Neural crest cell (in vitro differentiated cells): Measurements from ENCODE around the gene FHL2. TPM values are rescaled to one million over a fixed set of nuclear protein-coding genes. Genes with fewer than 3 reads are reported as not detected.

Source experiments
- DNase-seq: peaks from one replicate; pipeline ENCODE4 v3.0.0; 2021; ENCODE audit warnings: low read depth, mixed read lengths, low spot score
- H3K27ac Mint-ChIP-seq: one replicate; pipeline ENCODE4 v1.8.0; 2021; ENCODE audit warnings: mild to moderate bottlenecking, mixed read lengths; ENCODE audit not compliant: unreplicated experiment
- H3K27me3 Mint-ChIP-seq: 2 replicates; pipeline ENCODE4 v1.8.0; 2021; ENCODE audit warnings: low read depth, mild to moderate bottlenecking, mixed read lengths
- H3K36me3 Mint-ChIP-seq: 2 replicates; pipeline ENCODE4 v1.8.0; 2021; ENCODE audit warnings: low read depth, mild to moderate bottlenecking, mixed read lengths
- H3K4me1 Mint-ChIP-seq: 2 replicates; pipeline ENCODE4 v1.8.0; 2021; ENCODE audit warnings: mixed read lengths
- H3K4me3 Mint-ChIP-seq: one replicate; pipeline ENCODE4 v1.8.0; 2021; ENCODE audit warnings: mild to moderate bottlenecking, mixed read lengths
- H3K9me3 Mint-ChIP-seq: 2 replicates; pipeline ENCODE4 v1.8.0; 2021; ENCODE audit warnings: mixed read lengths
- total RNA-seq: library from RNA; stranded (reverse); gene quantifications from 2 replicates; pipeline ENCODE4 v1.2.1, GENCODE V29; 2021
- TF ChIP-seq, protein P1 (sequence below): fragments of 200-600 bp; sonication (generic); conservative IDR thresholded peaks from 2 replicates; pipeline ENCODE4 v1.5.0; 2021; ENCODE audit warnings: antibody characterized with exemption, mild to moderate bottlenecking

FHL2 gene
- total RNA-seq, 1 donor from 2014 or later: 4.8 TPM

- TF ChIP-seq, protein P1, sequence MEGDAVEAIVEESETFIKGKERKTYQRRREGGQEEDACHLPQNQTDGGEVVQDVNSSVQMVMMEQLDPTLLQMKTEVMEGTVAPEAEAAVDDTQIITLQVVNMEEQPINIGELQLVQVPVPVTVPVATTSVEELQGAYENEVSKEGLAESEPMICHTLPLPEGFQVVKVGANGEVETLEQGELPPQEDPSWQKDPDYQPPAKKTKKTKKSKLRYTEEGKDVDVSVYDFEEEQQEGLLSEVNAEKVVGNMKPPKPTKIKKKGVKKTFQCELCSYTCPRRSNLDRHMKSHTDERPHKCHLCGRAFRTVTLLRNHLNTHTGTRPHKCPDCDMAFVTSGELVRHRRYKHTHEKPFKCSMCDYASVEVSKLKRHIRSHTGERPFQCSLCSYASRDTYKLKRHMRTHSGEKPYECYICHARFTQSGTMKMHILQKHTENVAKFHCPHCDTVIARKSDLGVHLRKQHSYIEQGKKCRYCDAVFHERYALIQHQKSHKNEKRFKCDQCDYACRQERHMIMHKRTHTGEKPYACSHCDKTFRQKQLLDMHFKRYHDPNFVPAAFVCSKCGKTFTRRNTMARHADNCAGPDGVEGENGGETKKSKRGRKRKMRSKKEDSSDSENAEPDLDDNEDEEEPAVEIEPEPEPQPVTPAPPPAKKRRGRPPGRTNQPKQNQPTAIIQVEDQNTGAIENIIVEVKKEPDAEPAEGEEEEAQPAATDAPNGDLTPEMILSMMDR: no peak
- H3K4me1 Mint-ChIP-seq: no peaks in the 10 kb centered on the region
- no peak overlapping the region for H3K4me3 Mint-ChIP-seq
- DNase-seq: no peak
- no peaks in the 10 kb centered on the region for H3K9me3 Mint-ChIP-seq
- H3K27ac Mint-ChIP-seq: no peak overlapping the region
- H3K36me3 Mint-ChIP-seq: no peaks in the 10 kb centered on the region
- H3K27me3 Mint-ChIP-seq: no peaks in the 10 kb centered on the region
Measured at GRCh38 chr2:105381101-105381668, 17.7 kb downstream of the FHL2 start.

GRCh38 chr2:105380432-105381100 lies 18.3 kb downstream of the FHL2 start:
- Mint-ChIP-seq H3K36me3 (no peaks in the 10 kb centered on the region), H3K9me3 (no peaks in the 10 kb centered on the region), H3K4me3 (no peak overlapping the region), H3K4me1 (no peaks in the 10 kb centered on the region), H3K27me3 (no peaks in the 10 kb centered on the region), H3K27ac (no peak overlapping the region)
- TF ChIP-seq, protein P1: no peak
- no peak for DNase-seq

DNA sequence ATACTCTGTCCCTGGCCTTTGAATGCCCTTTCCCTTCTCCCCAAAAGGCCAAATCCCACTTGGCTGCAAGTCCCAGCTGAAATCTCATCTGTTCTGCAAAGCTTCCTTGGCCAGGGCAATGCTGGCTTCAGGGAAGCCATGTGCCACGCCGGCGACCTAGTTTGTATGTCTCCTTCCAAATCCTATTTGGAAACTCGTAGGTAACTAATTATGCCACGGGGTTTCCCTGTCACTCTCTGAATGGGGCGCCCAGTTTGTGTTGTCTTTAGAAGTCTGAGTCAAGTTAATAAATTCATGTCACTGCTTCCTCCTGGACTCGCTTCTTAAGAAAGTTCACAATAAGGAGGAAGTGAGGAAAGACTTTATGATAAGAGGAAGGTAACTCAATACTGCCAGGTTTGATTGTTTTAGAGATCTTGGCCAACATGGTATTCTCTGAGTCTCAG lies 19.1 kb downstream of the FHL2 start:
- TF ChIP-seq, protein P1: no peak
- no peak for DNase-seq
- Mint-ChIP-seq H3K36me3 (no peaks in the 10 kb centered on the region), H3K9me3 (no peaks in the 10 kb centered on the region), H3K27me3 (no peaks in the 10 kb centered on the region), H3K4me3 (no peak overlapping the region), H3K4me1 (peaks cover 7% of the 10 kb centered on the region), H3K27ac (no peak overlapping the region)

- H3K27me3 Mint-ChIP-seq: no peaks in the 10 kb centered on the region
- DNase-seq: no peak
- H3K4me1 Mint-ChIP-seq: peaks cover 15% of the 10 kb centered on the region
- no peak overlapping the region for H3K4me3 Mint-ChIP-seq
- H3K36me3 Mint-ChIP-seq: no peaks in the 10 kb centered on the region
- H3K9me3 Mint-ChIP-seq: no peaks in the 10 kb centered on the region
- TF ChIP-seq, protein P1: no peak
- no peak overlapping the region for H3K27ac Mint-ChIP-seq
Measured at GRCh38 chr2:105378921-105379383, 19.9 kb downstream of the FHL2 start.

DNA sequence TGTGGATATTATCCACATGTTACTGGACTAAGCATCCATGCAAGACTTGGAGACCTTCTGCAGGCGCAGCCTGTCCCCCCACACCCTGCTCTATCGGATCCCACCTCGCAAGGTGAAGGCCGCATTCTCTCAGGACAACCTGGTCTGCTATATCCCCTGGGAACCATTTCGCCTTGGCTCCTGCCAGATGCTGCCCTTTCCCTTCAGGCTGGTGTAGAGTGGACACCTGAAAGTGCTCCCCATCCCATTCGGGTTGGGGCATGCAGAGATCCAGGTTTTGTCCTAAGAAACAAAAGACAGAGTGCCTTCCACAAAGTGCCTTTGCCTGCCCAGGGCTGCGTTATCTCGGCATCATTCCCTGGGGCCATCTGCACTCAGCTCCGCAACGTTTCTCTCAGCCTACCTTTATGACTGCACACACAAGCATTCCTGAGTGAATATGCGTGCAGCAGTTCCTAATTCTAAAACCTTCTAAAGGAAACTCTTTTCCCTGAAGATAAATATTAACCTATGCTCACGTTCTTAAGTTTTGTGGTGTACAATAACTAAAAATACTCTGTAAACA lies 20.5 kb downstream of the FHL2 start:
- Mint-ChIP-seq H3K27me3 (no peaks in the 10 kb centered on the region), H3K27ac (no peak overlapping the region), H3K4me3 (no peak overlapping the region), H3K4me1 (peaks cover 17% of the 10 kb centered on the region), H3K36me3 (no peaks in the 10 kb centered on the region), H3K9me3 (no peaks in the 10 kb centered on the region)
- TF ChIP-seq, protein P1: no peak
- DNase-seq: no peak
